Esophagus squamous epithelium (tissue), 4 donors: ENCODE data around the gene SELENOO.

Experiments
- POLR2A ChIP-seq, 4 donors: fragments of 450-650 bp; IDR thresholded peaks; one replicate each; pipeline ENCODE4 v1.6.1; 2017; ENCODE audit warnings: antibody characterized with exemption in 4 of 4, mild to moderate bottlenecking in 4 of 4, moderate library complexity in 3 of 4
- TF ChIP-seq, protein P1 (sequence below), 6 experiments: fragments of 450-650 bp in 4 of 6; fragments of 200-600 bp in 2 of 6; sonication (generic) in 2 of 6; IDR thresholded peaks; one replicate each; pipeline ENCODE4 v1.5.1; 2016 to 2019; ENCODE audit warnings: antibody characterized with exemption in 6 of 6, mild to moderate bottlenecking in 4 of 6, moderate library complexity in 4 of 6

DNA sequence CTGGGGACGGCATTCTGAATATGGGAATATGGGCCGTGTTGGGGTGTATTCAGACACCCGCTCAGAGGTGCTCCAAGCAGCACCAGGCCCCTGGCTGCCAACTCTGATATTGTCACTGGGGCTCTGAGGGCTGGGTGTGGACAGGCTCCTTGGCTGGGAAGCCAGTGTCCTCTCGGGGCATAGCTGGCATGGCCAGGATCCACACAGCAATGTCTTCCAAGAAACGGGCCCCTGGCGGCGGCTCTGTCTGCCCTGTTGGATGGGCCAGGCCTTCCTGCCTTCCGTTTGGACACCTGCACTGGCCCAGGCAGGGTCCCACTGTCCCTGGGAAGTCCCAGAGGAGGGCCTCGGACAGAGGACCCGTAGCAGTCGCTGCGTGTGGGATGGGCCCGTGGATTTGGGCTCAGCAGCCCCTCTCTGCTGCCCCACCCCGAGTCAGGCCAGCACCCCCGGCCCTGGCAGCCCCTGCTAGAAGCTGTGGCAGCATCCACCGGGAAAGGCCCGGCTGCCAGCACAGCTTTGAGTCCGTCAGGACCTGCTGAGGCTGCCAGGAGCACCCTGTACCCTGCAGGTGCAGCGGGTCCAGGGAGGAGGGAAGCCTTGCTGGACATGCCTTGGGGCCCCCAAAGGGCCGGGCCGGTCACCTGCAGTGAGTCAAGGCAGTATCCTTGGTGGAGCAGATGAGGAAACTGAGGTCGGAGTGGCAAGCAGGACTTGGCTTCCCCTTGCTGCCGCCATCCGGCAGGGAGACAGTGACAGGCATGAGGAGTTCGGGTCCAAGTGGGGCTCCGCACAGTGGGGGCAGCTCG is 26.2 kb upstream of the SELENOO start:
- TF ChIP-seq, protein P1, sequence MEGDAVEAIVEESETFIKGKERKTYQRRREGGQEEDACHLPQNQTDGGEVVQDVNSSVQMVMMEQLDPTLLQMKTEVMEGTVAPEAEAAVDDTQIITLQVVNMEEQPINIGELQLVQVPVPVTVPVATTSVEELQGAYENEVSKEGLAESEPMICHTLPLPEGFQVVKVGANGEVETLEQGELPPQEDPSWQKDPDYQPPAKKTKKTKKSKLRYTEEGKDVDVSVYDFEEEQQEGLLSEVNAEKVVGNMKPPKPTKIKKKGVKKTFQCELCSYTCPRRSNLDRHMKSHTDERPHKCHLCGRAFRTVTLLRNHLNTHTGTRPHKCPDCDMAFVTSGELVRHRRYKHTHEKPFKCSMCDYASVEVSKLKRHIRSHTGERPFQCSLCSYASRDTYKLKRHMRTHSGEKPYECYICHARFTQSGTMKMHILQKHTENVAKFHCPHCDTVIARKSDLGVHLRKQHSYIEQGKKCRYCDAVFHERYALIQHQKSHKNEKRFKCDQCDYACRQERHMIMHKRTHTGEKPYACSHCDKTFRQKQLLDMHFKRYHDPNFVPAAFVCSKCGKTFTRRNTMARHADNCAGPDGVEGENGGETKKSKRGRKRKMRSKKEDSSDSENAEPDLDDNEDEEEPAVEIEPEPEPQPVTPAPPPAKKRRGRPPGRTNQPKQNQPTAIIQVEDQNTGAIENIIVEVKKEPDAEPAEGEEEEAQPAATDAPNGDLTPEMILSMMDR (IDR thresholded peaks at IDR 0.05), result no peak
- no peak for TF ChIP-seq POLR2A (IDR thresholded peaks at IDR 0.05)
